DOHH2 (cell line): ENCODE data around the gene WDTC1.
A peak's percentile ranks its signal among the peaks of the same experiment; 100 is the strongest.

Experiments
- H3F3A ChIP-seq: fragments of 200-600 bp; sonication (generic), shearing (Covaris generic); 2 replicates; pipeline ENCODE4 v1.6.0; 2016; ENCODE audit warnings: antibody characterized with exemption, mild to moderate bottlenecking; ENCODE audit not compliant: control insufficient read depth, insufficient read depth
- H3K27ac ChIP-seq: fragments of 200-600 bp; sonication (generic); 2 replicates; pipeline ENCODE4 v1.5.1; 2014; ENCODE audit warnings: low read depth, mild to moderate bottlenecking, low read length, moderate library complexity
- H3K27me3 ChIP-seq: fragments of 200-600 bp; sonication (generic); 2 replicates; pipeline ENCODE4 v1.6.1; 2014; ENCODE audit warnings: mild to moderate bottlenecking, low read length, mixed read lengths; ENCODE audit not compliant: control insufficient read depth
- H3K36me3 ChIP-seq: fragments of 200-600 bp; sonication (generic); 2 replicates; pipeline ENCODE4 v1.6.1; 2014; ENCODE audit warnings: mild to moderate bottlenecking, low read length, moderate library complexity, mixed read lengths; ENCODE audit not compliant: control insufficient read depth
- H3K4me1 ChIP-seq: fragments of 200-600 bp; sonication (generic); 2 replicates; pipeline ENCODE4 v1.6.1; 2014; ENCODE audit warnings: mild to moderate bottlenecking, low read length, mixed read lengths; ENCODE audit not compliant: control insufficient read depth
- H3K4me2 ChIP-seq: fragments of 200-600 bp; sonication (generic); 2 replicates; pipeline ENCODE4 v1.6.0; 2014; ENCODE audit warnings: mild to moderate bottlenecking, low read length, moderate library complexity
- H3K4me3 ChIP-seq: fragments of 200-600 bp; sonication (generic); 2 replicates; pipeline ENCODE4 v1.5.1; 2014; ENCODE audit warnings: mild to moderate bottlenecking, low read length, mixed read lengths
- H3K79me2 ChIP-seq: fragments of 200-600 bp; sonication (generic); 2 replicates; pipeline ENCODE4 v1.6.1; 2014; ENCODE audit warnings: mild to moderate bottlenecking, low read length, mixed read lengths; ENCODE audit not compliant: control insufficient read depth
- H3K9me2 ChIP-seq: fragments of 200-600 bp; sonication (generic); replicated peaks from 2 replicates; pipeline ENCODE4 v1.6.1; 2014; ENCODE audit warnings: mild to moderate bottlenecking, low read length, mixed read lengths; ENCODE audit not compliant: control insufficient read depth
- H3K9me3 ChIP-seq: fragments of 200-600 bp; sonication (generic); 2 replicates; pipeline ENCODE4 v1.6.1; 2014; ENCODE audit warnings: antibody characterized with exemption, low read length, mixed read lengths; ENCODE audit not compliant: control insufficient read depth, insufficient read depth
- H4K20me1 ChIP-seq: fragments of 200-600 bp; sonication (generic); 2 replicates; pipeline ENCODE4 v1.6.0; 2014; ENCODE audit warnings: low read depth, mild to moderate bottlenecking, antibody characterized with exemption, low read length, moderate library complexity; ENCODE audit not compliant: control insufficient read depth, insufficient read depth
- EZH2phosphoT487 ChIP-seq: fragments of 200-600 bp; sonication (generic); IDR thresholded peaks from 2 replicates; pipeline ENCODE4 v1.6.1; 2017; ENCODE audit warnings: borderline replicate concordance, mild to moderate bottlenecking, antibody characterized with exemption, low read length, moderate library complexity, mixed read lengths
- TF ChIP-seq, protein P1 (sequence below): fragments of 200-600 bp; sonication (generic); IDR thresholded peaks from one replicate; pipeline ENCODE4 v1.5.1; 2014; ENCODE audit warnings: antibody characterized with exemption, mild to moderate bottlenecking, low read depth, low read length; ENCODE audit not compliant: poor library complexity, severe bottlenecking

WDTC1 gene

DNA sequence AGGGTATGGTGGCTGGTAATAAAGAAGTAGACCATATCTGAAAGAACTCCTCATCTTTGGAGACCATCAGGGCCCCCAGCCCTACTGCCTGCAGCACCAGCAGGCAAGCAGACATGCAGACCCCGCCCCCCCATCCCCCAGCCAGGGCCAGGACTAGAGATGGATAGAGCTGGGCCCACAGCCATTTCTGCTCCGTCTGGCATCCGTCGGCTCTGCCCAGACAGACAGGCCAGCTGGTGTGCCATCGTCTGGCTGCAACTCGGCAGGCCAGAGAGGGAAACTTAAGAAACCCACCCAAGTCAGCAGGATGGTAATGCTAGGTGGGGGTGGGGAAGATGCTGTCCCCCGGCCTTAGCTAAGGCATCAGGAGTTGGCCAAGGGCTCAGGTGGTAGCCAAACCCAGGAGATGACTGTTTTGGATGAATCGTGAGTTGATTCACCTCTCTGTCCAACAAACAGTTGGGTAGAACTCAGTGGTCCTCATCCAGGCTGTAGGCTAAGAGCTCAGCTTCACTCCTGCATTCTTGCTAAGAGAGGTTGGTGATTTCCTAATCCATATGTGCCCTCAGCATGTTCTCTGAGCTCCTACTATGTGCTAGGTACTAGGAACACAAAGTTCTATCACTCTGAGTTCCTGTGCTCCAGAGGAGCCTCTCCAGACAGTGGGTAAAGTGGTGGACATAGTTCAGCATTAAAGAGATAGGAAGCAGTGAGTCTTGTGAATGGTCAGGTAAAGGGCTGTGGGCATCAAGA lies 64.4 kb downstream of the WDTC1 start:
- no peak for TF ChIP-seq EZH2phosphoT487
- TF ChIP-seq, protein P1, sequence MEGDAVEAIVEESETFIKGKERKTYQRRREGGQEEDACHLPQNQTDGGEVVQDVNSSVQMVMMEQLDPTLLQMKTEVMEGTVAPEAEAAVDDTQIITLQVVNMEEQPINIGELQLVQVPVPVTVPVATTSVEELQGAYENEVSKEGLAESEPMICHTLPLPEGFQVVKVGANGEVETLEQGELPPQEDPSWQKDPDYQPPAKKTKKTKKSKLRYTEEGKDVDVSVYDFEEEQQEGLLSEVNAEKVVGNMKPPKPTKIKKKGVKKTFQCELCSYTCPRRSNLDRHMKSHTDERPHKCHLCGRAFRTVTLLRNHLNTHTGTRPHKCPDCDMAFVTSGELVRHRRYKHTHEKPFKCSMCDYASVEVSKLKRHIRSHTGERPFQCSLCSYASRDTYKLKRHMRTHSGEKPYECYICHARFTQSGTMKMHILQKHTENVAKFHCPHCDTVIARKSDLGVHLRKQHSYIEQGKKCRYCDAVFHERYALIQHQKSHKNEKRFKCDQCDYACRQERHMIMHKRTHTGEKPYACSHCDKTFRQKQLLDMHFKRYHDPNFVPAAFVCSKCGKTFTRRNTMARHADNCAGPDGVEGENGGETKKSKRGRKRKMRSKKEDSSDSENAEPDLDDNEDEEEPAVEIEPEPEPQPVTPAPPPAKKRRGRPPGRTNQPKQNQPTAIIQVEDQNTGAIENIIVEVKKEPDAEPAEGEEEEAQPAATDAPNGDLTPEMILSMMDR: no peak
- Histone ChIP-seq H3K27me3 (no peaks in the 10 kb centered on the region), H3K4me3 (no peak overlapping the region), H3K4me2 (no peak overlapping the region), H3K79me2 (no peaks in the 10 kb centered on the region), H3K36me3 (peaks cover 15% of the 10 kb centered on the region), H3F3A (no peaks in the 10 kb centered on the region), H3K9me2 (no peaks in the 10 kb centered on the region), H4K20me1 (no peaks in the 10 kb centered on the region), H3K4me1 (peaks cover 11% of the 10 kb centered on the region), H3K27ac (no peak overlapping the region), H3K9me3 (no peaks in the 10 kb centered on the region)

DNA sequence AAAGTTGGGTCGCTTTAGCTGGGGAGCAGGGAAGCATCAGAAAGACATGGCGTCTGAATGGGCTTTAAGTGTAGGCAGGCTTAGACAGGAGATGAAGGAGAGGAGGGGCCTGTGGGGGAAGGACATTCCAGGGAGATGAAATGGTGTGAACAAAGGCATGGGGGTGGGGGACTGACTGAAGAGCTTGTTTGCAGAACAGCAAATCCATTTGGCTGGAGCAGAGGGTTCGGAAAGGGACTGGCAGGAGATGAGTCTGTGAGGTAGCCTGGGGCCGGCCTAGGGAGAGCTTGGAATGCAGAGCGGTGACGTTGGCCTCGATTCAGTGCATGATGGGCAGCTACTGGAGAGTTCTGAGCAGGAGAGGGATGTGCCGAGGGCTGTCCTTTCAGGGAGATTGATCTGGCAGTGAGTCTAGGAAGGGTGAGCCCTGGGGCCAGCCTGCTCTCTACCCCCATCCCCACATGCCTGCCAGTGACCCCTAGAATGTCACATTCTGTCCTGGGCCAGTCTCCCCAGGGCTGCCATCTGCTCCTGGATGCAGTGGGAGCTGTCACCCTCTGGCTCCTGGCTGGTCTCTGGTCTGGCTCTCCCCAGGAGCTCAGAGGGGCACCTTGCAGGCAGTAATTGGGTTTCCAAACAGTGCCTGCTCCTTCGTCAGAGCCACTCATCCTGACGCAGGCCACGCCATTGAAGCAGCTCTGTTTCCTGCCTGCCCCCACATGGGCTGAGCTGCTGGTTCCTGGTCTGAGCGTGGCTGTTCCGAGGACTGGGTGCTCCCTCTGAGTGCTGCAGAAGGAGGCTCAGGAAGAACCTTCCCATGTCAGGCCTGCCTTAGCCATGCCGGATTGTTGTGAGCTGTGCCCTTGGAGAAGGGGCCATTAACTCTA lies 65.2 kb downstream of the WDTC1 start:
- no peaks in the 10 kb centered on the region for H3K9me3 ChIP-seq
- H3K79me2 ChIP-seq: no peaks in the 10 kb centered on the region
- no peaks in the 10 kb centered on the region for H3K27me3 ChIP-seq
- peaks cover 11% of the 10 kb centered on the region for H3K4me1 ChIP-seq
- no peaks in the 10 kb centered on the region for H3K9me2 ChIP-seq
- H3K4me2 ChIP-seq: peak overlapping the region; percentile 36; the same call in 1 of the 2 replicates
- H4K20me1 ChIP-seq: no peaks in the 10 kb centered on the region
- H3F3A ChIP-seq: no peaks in the 10 kb centered on the region
- H3K4me3 ChIP-seq: no peak overlapping the region
- TF ChIP-seq, protein P1: no peak
- no peak for TF ChIP-seq EZH2phosphoT487
- no peak overlapping the region for H3K27ac ChIP-seq
- H3K36me3 ChIP-seq: peaks cover 12% of the 10 kb centered on the region

DNA sequence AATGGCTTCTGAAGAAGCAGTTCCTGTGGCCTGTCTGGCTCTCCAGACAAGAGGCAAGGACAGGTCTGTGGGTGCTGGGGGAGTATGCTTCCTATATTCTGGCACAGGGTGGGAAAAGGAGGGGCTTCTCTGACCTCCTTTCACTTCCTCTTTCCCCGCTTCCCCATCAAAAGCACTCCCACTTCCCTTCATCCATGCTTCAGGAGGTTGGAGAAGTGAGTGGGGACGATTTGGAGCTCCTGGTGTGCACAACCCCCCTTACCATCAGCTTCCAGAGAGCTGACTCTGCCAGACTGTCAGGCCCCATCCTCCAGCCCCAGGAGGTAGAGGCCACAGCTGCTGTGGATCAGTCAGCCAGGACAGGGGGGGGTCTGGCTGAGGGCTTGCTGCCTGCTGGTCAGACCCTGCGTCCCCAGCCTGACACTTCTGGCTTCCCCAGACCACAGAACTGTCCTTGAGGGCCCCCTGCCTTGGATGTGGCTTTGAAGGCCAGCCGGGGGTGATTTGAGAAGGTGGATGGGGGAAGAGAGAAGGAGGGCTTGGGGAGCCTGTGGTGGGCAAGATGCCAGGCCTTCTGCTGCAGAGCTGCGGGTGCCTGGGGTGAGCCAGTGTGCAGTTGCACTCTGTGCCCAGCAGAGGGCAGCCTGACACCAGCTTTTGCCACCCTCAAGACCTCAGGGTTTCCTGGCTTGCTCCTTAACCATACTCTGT lies 66.1 kb downstream of the WDTC1 start:
- Histone ChIP-seq H3K4me2 (peak overlapping the region; percentile 36), H3K79me2 (no peaks in the 10 kb centered on the region), H3F3A (no peaks in the 10 kb centered on the region), H3K27me3 (no peaks in the 10 kb centered on the region), H4K20me1 (no peaks in the 10 kb centered on the region), H3K9me3 (no peaks in the 10 kb centered on the region), H3K9me2 (no peaks in the 10 kb centered on the region), H3K36me3 (peaks cover 12% of the 10 kb centered on the region), H3K4me3 (no peak overlapping the region), H3K4me1 (peaks cover 11% of the 10 kb centered on the region), H3K27ac (no peak overlapping the region)
- TF ChIP-seq EZH2phosphoT487: no peak
- TF ChIP-seq, protein P1: peak; percentile 93
